ENCODE data around the gene LEF1. TPM values are rescaled to one million over a fixed set of nuclear protein-coding genes. Genes with fewer than 3 reads are reported as not detected.

LEF1 gene
- total RNA-seq, 1 experiment from 2014 or later = 2.8 TPM

DNA sequence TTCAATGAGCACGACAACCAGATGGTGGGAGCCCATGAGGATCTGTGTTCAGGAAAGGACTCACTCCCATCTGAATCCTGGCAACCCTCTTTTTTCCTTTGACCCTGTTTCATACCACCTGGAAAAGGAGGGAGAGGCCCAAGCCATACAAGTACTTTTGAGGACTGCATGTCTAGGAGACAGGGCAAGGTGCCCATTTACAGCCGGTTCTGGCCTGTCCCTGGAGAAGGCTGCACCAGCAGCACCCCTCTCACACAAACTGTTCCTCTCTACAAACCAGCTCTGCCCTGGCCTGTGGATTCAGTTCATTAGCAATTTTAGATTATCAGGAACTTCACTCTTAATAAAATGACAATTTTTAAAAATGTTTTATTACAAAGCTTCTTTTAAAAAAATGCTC lies 121.5 kb downstream of the LEF1 start:
- CTCF ChIA-PET = no interaction called here

DNA sequence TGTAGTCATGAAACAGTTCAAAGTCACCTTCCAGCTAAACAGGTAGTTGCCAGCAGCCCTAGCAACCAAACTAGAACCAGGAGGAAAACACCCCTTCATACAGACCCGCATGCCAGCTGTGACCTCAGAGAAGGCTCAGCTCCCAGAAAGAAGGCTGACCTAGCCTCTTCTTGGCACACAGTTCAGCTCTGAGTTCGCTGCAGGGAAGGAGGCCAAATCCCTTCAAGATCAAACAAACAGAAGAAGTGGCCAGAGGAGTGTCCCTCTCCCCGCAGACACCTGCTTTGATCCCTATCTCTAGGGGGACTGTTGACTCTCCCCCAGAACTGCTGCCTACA lies 123.1 kb downstream of the LEF1 start:
- H3K79me2 ChIP-seq (ENCODE audit: low read depth) = no peaks in the 10 kb centered on the region
- intact Hi-C loops (cut with micrococcal nuclease; ENCODE audit: unreplicated experiment) = no loop called here
- H3K4me3 ChIP-seq = no peak overlapping the region
- no peaks in the 10 kb centered on the region for H3K9me3 ChIP-seq (ENCODE audit: insufficient read depth, low read depth)
- H3K36me3 ChIP-seq (ENCODE audit: low read depth) = no peaks in the 10 kb centered on the region
- no peak overlapping the region for H3K4me2 ChIP-seq
- no peak overlapping the region for H2AFZ ChIP-seq
- CTCF ChIA-PET = no interaction called here
- DNase-seq = no peak
- TF ChIP-seq CTCF (conservative IDR thresholded peaks at IDR 0.05) = no peak
- TF ChIP-seq EZH2 (IDR thresholded peaks at IDR 0.05; ENCODE audit: low read depth) = no peak
- no peaks in the 10 kb centered on the region for H3K27me3 ChIP-seq (ENCODE audit: insufficient read depth, low read depth)
- H3K9me2 ChIP-seq (ENCODE audit: insufficient read depth) = no peaks in the 10 kb centered on the region
- H3K27ac ChIP-seq = no peak overlapping the region
- no peaks in the 10 kb centered on the region for H3F3A ChIP-seq (ENCODE audit: insufficient read depth, low read depth)
- POLR2A ChIA-PET (ENCODE audit: unreplicated experiment) = no interaction called here
- BruUV-seq (replicated peaks) = no TSS peak
- no peaks in the 10 kb centered on the region for H4K20me1 ChIP-seq (ENCODE audit: insufficient read depth)
- no peaks in the 10 kb centered on the region for H3K4me1 ChIP-seq (replicated peaks; ENCODE audit: insufficient read depth)

More for the DNA sequence above, 121.5 kb downstream of the LEF1 start:
- H3K9me3 ChIP-seq (ENCODE audit: insufficient read depth, low read depth) = no peaks in the 10 kb centered on the region
- H3K27me3 ChIP-seq (ENCODE audit: insufficient read depth, low read depth) = no peaks in the 10 kb centered on the region
- H3K9me2 ChIP-seq (ENCODE audit: insufficient read depth) = no peaks in the 10 kb centered on the region
- H3K4me1 ChIP-seq (replicated peaks; ENCODE audit: insufficient read depth) = no peaks in the 10 kb centered on the region
- TF ChIP-seq CTCF (conservative IDR thresholded peaks at IDR 0.05) = no peak
- no peak for TF ChIP-seq EZH2 (IDR thresholded peaks at IDR 0.05; ENCODE audit: low read depth)
- H3K4me3 ChIP-seq = no peak overlapping the region
- intact Hi-C loops (cut with micrococcal nuclease; ENCODE audit: unreplicated experiment) = no loop called here
- no peaks in the 10 kb centered on the region for H3K36me3 ChIP-seq (ENCODE audit: low read depth)
- H4K20me1 ChIP-seq (ENCODE audit: insufficient read depth) = no peaks in the 10 kb centered on the region
- H3K79me2 ChIP-seq (ENCODE audit: low read depth) = no peaks in the 10 kb centered on the region
- POLR2A ChIA-PET (ENCODE audit: unreplicated experiment) = no interaction called here
- no TSS peak for BruUV-seq (replicated peaks)
- no peaks in the 10 kb centered on the region for H3F3A ChIP-seq (ENCODE audit: insufficient read depth, low read depth)
- H3K4me2 ChIP-seq = no peak overlapping the region
- DNase-seq = no peak
- no peak overlapping the region for H3K27ac ChIP-seq
- no peak overlapping the region for H2AFZ ChIP-seq

DNA sequence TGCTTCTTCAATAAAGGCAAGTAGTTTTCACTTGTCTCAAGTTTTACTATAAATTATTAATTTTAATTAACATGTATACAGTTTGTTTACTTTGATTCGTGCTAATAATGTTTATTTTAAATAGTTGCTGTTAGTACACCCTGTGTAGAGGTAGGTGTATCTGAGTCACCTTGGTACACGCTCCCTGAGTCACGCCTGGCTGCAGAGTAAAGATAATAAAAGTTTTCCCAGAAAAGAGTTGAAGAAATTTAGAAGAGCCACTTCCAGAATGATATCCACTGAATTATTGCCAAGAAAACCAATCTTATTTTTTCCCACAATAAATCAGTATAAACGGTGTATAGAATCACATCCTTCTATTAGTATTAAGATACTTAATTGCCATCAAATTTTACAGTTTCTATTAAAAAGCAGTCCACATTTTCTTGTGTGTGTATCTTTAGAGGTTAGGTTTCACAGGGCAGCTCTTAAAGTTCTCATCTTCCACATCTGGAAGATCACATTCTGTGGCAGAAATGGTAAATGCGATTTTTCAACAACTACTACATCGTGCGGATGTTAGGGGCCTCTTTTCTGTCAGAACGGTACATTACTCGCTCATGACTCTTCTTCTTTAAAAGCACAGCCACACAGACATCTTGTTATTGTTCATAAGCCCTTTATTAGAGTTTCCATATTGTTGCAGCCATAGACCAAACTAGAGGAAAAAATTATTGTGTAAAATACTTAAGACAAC lies 123.6 kb downstream of the LEF1 start:
- intact Hi-C loops (cut with micrococcal nuclease; ENCODE audit: unreplicated experiment) = no loop called here
- ChIA-PET POLR2A (ENCODE audit: unreplicated experiment) (no interaction called here), CTCF (no interaction called here)
- H3K9me3 ChIP-seq (ENCODE audit: insufficient read depth, low read depth) = no peaks in the 10 kb centered on the region
- no TSS peak for BruUV-seq (replicated peaks)
- H3K79me2 ChIP-seq (ENCODE audit: low read depth) = no peaks in the 10 kb centered on the region
- H2AFZ ChIP-seq = no peak overlapping the region
- H3K4me2 ChIP-seq = no peak overlapping the region
- H3K36me3 ChIP-seq (ENCODE audit: low read depth) = no peaks in the 10 kb centered on the region
- H3K4me3 ChIP-seq = no peak overlapping the region
- TF ChIP-seq EZH2 (IDR thresholded peaks at IDR 0.05; ENCODE audit: low read depth) (no peak), CTCF (conservative IDR thresholded peaks at IDR 0.05) (no peak)
- no peaks in the 10 kb centered on the region for H3K9me2 ChIP-seq (ENCODE audit: insufficient read depth)
- H3F3A ChIP-seq (ENCODE audit: insufficient read depth, low read depth) = no peaks in the 10 kb centered on the region
- no peak for DNase-seq
- H3K27me3 ChIP-seq (ENCODE audit: insufficient read depth, low read depth) = no peaks in the 10 kb centered on the region
- no peak overlapping the region for H3K27ac ChIP-seq
- no peaks in the 10 kb centered on the region for H4K20me1 ChIP-seq (ENCODE audit: insufficient read depth)
- no peaks in the 10 kb centered on the region for H3K4me1 ChIP-seq (replicated peaks; ENCODE audit: insufficient read depth)
